Right lobe of liver (tissue), 6 donors: ENCODE measurements around the gene SLC26A3. TPM values are rescaled to one million over a fixed set of nuclear protein-coding genes. Genes with fewer than 3 reads are reported as not detected.
A peak's percentile ranks its signal among the peaks of the same experiment; 100 is the strongest.

ENCODE experiments used
- ATAC-seq, 4 donors: fragments of 200-7000 bp; cut with Tn5 transposase; one replicate each; pipeline ENCODE4 v1.9.1; 2020; ENCODE audit warnings: mild to moderate bottlenecking in 4 of 4, moderate library complexity in 4 of 4
- DNase-seq, 3 donors: peaks; one replicate each; pipeline ENCODE4 v3.0.0-alpha.2; 2020
- H3K27ac ChIP-seq, 3 donors: fragments of 200-600 bp; one replicate each; pipeline ENCODE4 v1.8.0; 2022
- H3K27me3 ChIP-seq, 2 donors: fragments of 200-600 bp; one replicate each; pipeline ENCODE4 v1.8.0; 2022
- H3K36me3 ChIP-seq, 4 donors: fragments of 200-600 bp; sonication (generic) in 1 of 4; one replicate each; pipeline versions ENCODE4 v1.5.1 to v1.8.0; 2017 to 2022; ENCODE audit warnings: control low read depth in 1 of 4
- H3K4me1 ChIP-seq, 4 donors: fragments of 200-600 bp; sonication (generic) in 1 of 4; one replicate each; pipeline versions ENCODE4 v1.5.1 to v1.8.0; 2017 to 2022; ENCODE audit warnings: control low read depth in 1 of 4
- H3K4me3 ChIP-seq, 3 donors: fragments of 200-600 bp; one replicate each; pipeline ENCODE4 v1.8.0; 2022
- H3K9me3 ChIP-seq, 4 donors: fragments of 200-600 bp; sonication (generic) in 1 of 4; one replicate each; pipeline versions ENCODE4 v1.5.1 to v1.8.0; 2017 to 2022; ENCODE audit warnings: control low read depth in 1 of 4
- CTCF ChIP-seq, 4 donors: fragments of 200-600 bp in 3 of 4; fragments of 450-650 bp in 1 of 4; IDR thresholded peaks; one replicate each; pipeline versions ENCODE4 v1.5.1 to v1.8.0; 2016 to 2022; ENCODE audit warnings: antibody characterized with exemption in 4 of 4, mild to moderate bottlenecking in 2 of 4
- POLR2A ChIP-seq: fragments of 450-650 bp; IDR thresholded peaks from one replicate; pipeline ENCODE4 v1.6.1; 2017; ENCODE audit warnings: antibody characterized with exemption, mild to moderate bottlenecking
- WGBS: methylation state at CpG from one replicate; pipeline ENCODE4 v1.1.6; 2018; ENCODE audit warnings: low coverage, low lambda C conversion rate; ENCODE audit not compliant: insufficient coverage; ENCODE audit errors: missing lambda C conversion rate; 5-methylcytosine and 5-hydroxymethylcytosine counted together
- intact Hi-C, 2 donors: fragments of 100-400 bp; cut with DNase I; formaldehyde crosslinking; loops; one replicate each; pipeline versions ENCODE4 v1.11.2 to v1.14.1; 2022
- total RNA-seq, 6 experiments: library from RNA; depleted of rRNA in 2 of 6; stranded (reverse); fragments of >200 nt in 2 of 6; fragmentation: NEBNext Ultra II Directional in 3 of 6; extraction: Animal tissue kit (Norgen Biotek cat#: 25700) in 3 of 6; gene quantifications; one replicate each; pipeline versions ENCODE4 v1.1.0 to v1.2.4, GENCODE V29; 2016 to 2023
- donor health status: DM: no; HTN: yes; CAD: no.
- donor health status: DM: no; HTN: no; CAD: no.
- donor health status: DM: no; HTN: no; CAD: no.
- donor health status: DM: no; HTN: yes; CAD: no.
- donor health status: DM: no; HTN: yes; CAD: no.

The SLC26A3 gene
- total RNA-seq, 6 experiments from 2014 or later = 0.15 to 2.8 (median 1.5) TPM; not detected in 2

GRCh38 chr7:107779647-107780099 is 23.4 kb downstream of the SLC26A3 start:
- Histone ChIP-seq H3K9me3 (no peaks in the 10 kb centered on the region), H3K4me1 (peaks cover 0 to 20% (median 8%) of the 10 kb centered on the region in 4 donors), H3K27me3 (no peaks in the 10 kb centered on the region), H3K4me3 (no peak overlapping the region), H3K27ac (peak overlapping the region in 2 of 3 donors; percentile 8 to 68), H3K36me3 (no peaks in the 10 kb centered on the region)
- ATAC-seq = peak; percentile 82 to 90 (median 87)
- WGBS = 16% methylated on average over 6 of the region's 6 CpGs
- intact Hi-C loops = no loop called here
- DNase-seq = peak in 2 of 3 donors; percentile 56 to 58
- TF ChIP-seq POLR2A = no peak
- TF ChIP-seq CTCF (IDR thresholded peaks at IDR 0.05) = no peak

GRCh38 chr7:107778283-107778682 is 24.7 kb downstream of the SLC26A3 start:
- Histone ChIP-seq H3K27ac (peak overlapping the region in 1 of 3 donors; percentile 68), H3K9me3 (no peaks in the 10 kb centered on the region), H3K36me3 (no peaks in the 10 kb centered on the region), H3K4me3 (no peak overlapping the region), H3K4me1 (peaks cover 0 to 20% (median 8%) of the 10 kb centered on the region in 4 donors), H3K27me3 (no peaks in the 10 kb centered on the region)
- 18% methylated on average over 4 of the region's 4 CpGs for WGBS
- TF ChIP-seq POLR2A = no peak
- TF ChIP-seq CTCF (IDR thresholded peaks at IDR 0.05) = no peak
- intact Hi-C loops = no loop called here
- peak; percentile 49 to 67 (median 60) for ATAC-seq
- peak in 1 of 3 donors; percentile 59 for DNase-seq

GRCh38 chr7:107777702-107778101 is 25.3 kb downstream of the SLC26A3 start:
- no peaks in the 10 kb centered on the region for H3K27me3 ChIP-seq
- no peaks in the 10 kb centered on the region for H3K9me3 ChIP-seq
- intact Hi-C loops = no loop called here
- TF ChIP-seq POLR2A (no peak), CTCF (IDR thresholded peaks at IDR 0.05) (no peak)
- ATAC-seq = peak in 1 of 4 donors; percentile 4
- no peak overlapping the region for H3K4me3 ChIP-seq
- peak overlapping the region in 1 of 3 donors; percentile 68 for H3K27ac ChIP-seq
- DNase-seq = no peak
- no peaks in the 10 kb centered on the region for H3K36me3 ChIP-seq
- peaks cover 0 to 20% (median 8%) of the 10 kb centered on the region in 4 donors for H3K4me1 ChIP-seq
- 94% methylated on average over 3 of the region's 3 CpGs for WGBS

GRCh38 chr7:107773027-107773426 is 30.0 kb downstream of the SLC26A3 start:
- no peak for TF ChIP-seq CTCF (IDR thresholded peaks at IDR 0.05)
- TF ChIP-seq POLR2A = no peak
- DNase-seq (no peak), ATAC-seq (no peak)
- no peaks in the 10 kb centered on the region for H3K9me3 ChIP-seq
- intact Hi-C loops = no loop called here
- WGBS = 55% methylated on average over 2 of the region's 2 CpGs
- H3K4me1 ChIP-seq = no peaks in the 10 kb centered on the region
- H3K4me3 ChIP-seq = no peak overlapping the region
- H3K36me3 ChIP-seq = no peaks in the 10 kb centered on the region
- no peak overlapping the region for H3K27ac ChIP-seq
- no peaks in the 10 kb centered on the region for H3K27me3 ChIP-seq

- Histone ChIP-seq H3K27me3 (no peaks in the 10 kb centered on the region), H3K4me1 (no peaks in the 10 kb centered on the region), H3K36me3 (no peaks in the 10 kb centered on the region), H3K27ac (no peak overlapping the region), H3K9me3 (no peaks in the 10 kb centered on the region), H3K4me3 (no peak overlapping the region)
- WGBS = 48% methylated on average over 1 of the region's 1 CpG
- intact Hi-C loops = no loop called here
- no peak for TF ChIP-seq CTCF (IDR thresholded peaks at IDR 0.05)
- no peak for TF ChIP-seq POLR2A
- ATAC-seq = no peak
- no peak for DNase-seq
These were observed 34.8 kb downstream of the SLC26A3 start for GRCh38 chr7:107768263-107768662.
